Retina (tissue), 1 donor: ENCODE data around the gene TFDP1.
"Not testable (repeated sequence)": the region's sequence is repeated elsewhere in the genome, so short reads cannot be mapped to it uniquely, and the experiment has no call there.

ENCODE experiments used
- DNase-seq: peaks from one replicate; pipeline ENCODE4 v3.0.0-alpha.2; 2016

Gene TFDP1

GRCh38 chr13:113551081-113552000 is 33.2 kb upstream of the TFDP1 start:
- no peak for DNase-seq

- DNase-seq: no peak
Measured at GRCh38 chr13:113552079-113552478, 32.5 kb upstream of the TFDP1 start.

GRCh38 chr13:113552786-113553434 is 31.6 kb upstream of the TFDP1 start:
- no peak for DNase-seq

GRCh38 chr13:113553511-113554332 is 30.8 kb upstream of the TFDP1 start:
- no peak for DNase-seq

- no peak for DNase-seq
Measured at GRCh38 chr13:113554333-113554700, 30.2 kb upstream of the TFDP1 start.

- no peak for DNase-seq
Measured at GRCh38 chr13:113555141-113555540, 29.4 kb upstream of the TFDP1 start.

GRCh38 chr13:113557013-113557412 is 27.5 kb upstream of the TFDP1 start:
- no peak for DNase-seq

- no peak for DNase-seq
Measured at GRCh38 chr13:113558461-113558860, 26.1 kb upstream of the TFDP1 start.

- DNase-seq: no peak
Measured at GRCh38 chr13:113559061-113559460, 25.5 kb upstream of the TFDP1 start.

- DNase-seq: no peak
Measured at GRCh38 chr13:113559901-113560644, 24.5 kb upstream of the TFDP1 start.

- DNase-seq: no peak
Measured at GRCh38 chr13:113560645-113561416, 23.7 kb upstream of the TFDP1 start.

GRCh38 chr13:113561417-113562084 is 23.0 kb upstream of the TFDP1 start:
- no peak for DNase-seq

- DNase-seq: peak; percentile 88
Measured at GRCh38 chr13:113562085-113562749, 22.3 kb upstream of the TFDP1 start.

- no peak for DNase-seq
Measured at GRCh38 chr13:113562844-113563243, 21.7 kb upstream of the TFDP1 start.

- DNase-seq: not testable (repeated sequence)
Measured at GRCh38 chr13:113563511-113563910, 21.0 kb upstream of the TFDP1 start.

GRCh38 chr13:113564331-113565023 is 20.1 kb upstream of the TFDP1 start:
- DNase-seq: no peak

- DNase-seq: no peak
Measured at GRCh38 chr13:113565526-113566226, 18.9 kb upstream of the TFDP1 start.

GRCh38 chr13:113566227-113566561 is 18.4 kb upstream of the TFDP1 start:
- no peak for DNase-seq

GRCh38 chr13:113567681-113568080 is 16.9 kb upstream of the TFDP1 start:
- no peak for DNase-seq

GRCh38 chr13:113573065-113573464 is 11.5 kb upstream of the TFDP1 start:
- no peak for DNase-seq
